ENCODE data around the gene LY6G6D.

Gene LY6G6D

DNA sequence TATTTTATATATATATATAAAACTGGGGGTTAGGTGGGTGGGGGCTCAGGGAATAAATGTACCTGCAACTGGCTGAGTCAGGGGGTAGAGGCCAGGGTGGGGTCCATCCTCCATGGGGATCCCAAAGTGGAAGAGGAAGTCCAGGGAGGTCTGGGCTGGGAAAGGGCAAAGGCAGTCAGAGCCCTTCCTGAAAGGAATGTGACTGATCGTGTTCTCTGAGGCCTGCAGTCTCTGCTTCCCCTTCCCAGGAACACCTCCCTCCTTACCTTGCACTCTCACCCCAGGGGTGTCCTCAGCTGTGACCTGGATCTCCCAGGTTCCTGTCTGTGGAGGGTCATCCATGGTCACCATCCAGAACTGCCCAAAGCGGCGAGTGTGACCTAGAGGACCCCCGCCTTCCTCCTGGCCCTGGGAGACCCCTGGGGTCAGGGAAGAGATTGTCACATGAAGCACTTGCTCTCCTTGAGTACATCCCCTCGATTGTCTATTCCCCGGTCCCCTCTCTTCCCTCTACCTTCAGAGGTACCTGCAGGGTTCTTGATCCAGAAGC is 52.0 kb downstream of the LY6G6D start:
- DNase-seq, result no peak

Measured in CD4-positive, alpha-beta T cell treated with Interleukin-12 subunit alpha and Interleukin-12 subunit beta, for 1 hour (primary cell).